ENCODE results near the gene TBC1D2.

DNA sequence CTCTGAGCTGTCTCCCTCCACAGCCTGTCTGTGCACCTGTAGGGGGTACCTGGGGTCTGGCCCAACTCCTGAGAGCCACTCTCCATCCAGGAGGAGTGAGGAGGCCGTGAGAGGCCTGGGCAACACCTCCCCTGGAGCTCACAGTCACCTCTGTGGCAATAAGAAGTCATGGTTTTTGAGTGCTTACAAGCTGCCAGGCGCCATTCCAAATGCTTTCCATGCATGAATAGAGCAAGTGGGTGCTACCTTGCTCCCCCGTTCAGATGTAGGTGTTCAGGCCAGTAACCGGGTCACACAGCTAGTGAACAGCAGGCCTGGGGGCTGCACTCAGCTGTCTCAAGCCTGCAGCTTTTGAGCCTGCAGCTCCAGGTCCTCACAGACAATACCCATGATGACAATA is 93.6 kb downstream of the TBC1D2 start:
- no peak for TF ChIP-seq EZH2phosphoT487 (IDR thresholded peaks at IDR 0.05; ENCODE audit: low read depth)
- no peak for TF ChIP-seq CTCF (IDR thresholded peaks at IDR 0.05; ENCODE audit: low read depth, low read length)
